MM.1S (cell line): ENCODE measurements around the gene NFAM1.

Experiments
- EZH2 ChIP-seq: fragments of 300-600 bp; sonication (generic); optimal IDR thresholded peaks from 2 replicates; pipeline ENCODE3; 2017; ENCODE audit warnings: low read depth, mild to moderate bottlenecking, antibody characterized with exemption, low read length, mixed read lengths
- EZH2phosphoT487 ChIP-seq: fragments of 300-600 bp; sonication (generic); IDR thresholded peaks from 2 replicates; pipeline ENCODE4 v1.6.1; 2018; ENCODE audit warnings: antibody characterized with exemption, low read length
- TF ChIP-seq, protein P1 (sequence below): fragments of 300-600 bp; sonication (generic); IDR thresholded peaks from 2 replicates; pipeline ENCODE4 v1.5.1; 2016; ENCODE audit warnings: antibody characterized with exemption, low read length, mixed read lengths

GRCh38 chr22:42334875-42335512 is 97.2 kb downstream of the NFAM1 start:
- TF ChIP-seq, protein P1, sequence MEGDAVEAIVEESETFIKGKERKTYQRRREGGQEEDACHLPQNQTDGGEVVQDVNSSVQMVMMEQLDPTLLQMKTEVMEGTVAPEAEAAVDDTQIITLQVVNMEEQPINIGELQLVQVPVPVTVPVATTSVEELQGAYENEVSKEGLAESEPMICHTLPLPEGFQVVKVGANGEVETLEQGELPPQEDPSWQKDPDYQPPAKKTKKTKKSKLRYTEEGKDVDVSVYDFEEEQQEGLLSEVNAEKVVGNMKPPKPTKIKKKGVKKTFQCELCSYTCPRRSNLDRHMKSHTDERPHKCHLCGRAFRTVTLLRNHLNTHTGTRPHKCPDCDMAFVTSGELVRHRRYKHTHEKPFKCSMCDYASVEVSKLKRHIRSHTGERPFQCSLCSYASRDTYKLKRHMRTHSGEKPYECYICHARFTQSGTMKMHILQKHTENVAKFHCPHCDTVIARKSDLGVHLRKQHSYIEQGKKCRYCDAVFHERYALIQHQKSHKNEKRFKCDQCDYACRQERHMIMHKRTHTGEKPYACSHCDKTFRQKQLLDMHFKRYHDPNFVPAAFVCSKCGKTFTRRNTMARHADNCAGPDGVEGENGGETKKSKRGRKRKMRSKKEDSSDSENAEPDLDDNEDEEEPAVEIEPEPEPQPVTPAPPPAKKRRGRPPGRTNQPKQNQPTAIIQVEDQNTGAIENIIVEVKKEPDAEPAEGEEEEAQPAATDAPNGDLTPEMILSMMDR, result no peak
- TF ChIP-seq EZH2phosphoT487 (no peak), EZH2 (no peak)
